Mucosa of descending colon (tissue), 3 donors: Measurements from ENCODE around the gene ST6GALNAC6. TPM values are rescaled to one million over a fixed set of nuclear protein-coding genes. Genes with fewer than 3 reads are reported as not detected.

Experiments used
- ATAC-seq: fragments of 200-7000 bp; cut with Tn5 transposase; one replicate; pipeline ENCODE4 v1.9.1; 2020; ENCODE audit warnings: mild to moderate bottlenecking, moderate library complexity
- DNase-seq, 3 donors: peaks; one replicate each; pipeline ENCODE4 v3.0.0-alpha.2; 2020
- H3K36me3 ChIP-seq: fragments of 200-600 bp; one replicate; pipeline ENCODE4 v1.8.0; 2021; ENCODE audit warnings: low read depth, mild to moderate bottlenecking
- H3K4me1 ChIP-seq: fragments of 200-600 bp; one replicate; pipeline ENCODE4 v1.8.0; 2021; ENCODE audit warnings: low read depth, mild to moderate bottlenecking
- H3K4me3 ChIP-seq: fragments of 200-600 bp; one replicate; pipeline ENCODE4 v1.8.0; 2021; ENCODE audit warnings: mild to moderate bottlenecking
- H3K9me3 ChIP-seq: fragments of 200-600 bp; one replicate; pipeline ENCODE4 v1.8.0; 2021; ENCODE audit warnings: mild to moderate bottlenecking
- CTCF ChIP-seq: fragments of 200-600 bp; IDR thresholded peaks from one replicate; pipeline ENCODE4 v1.8.0; 2022; ENCODE audit warnings: antibody characterized with exemption, mild to moderate bottlenecking
- intact Hi-C, 2 donors: fragments of 100-400 bp; cut with DNase I in 1 of 2; cut with micrococcal nuclease in 1 of 2; formaldehyde crosslinking; loops; one replicate each; pipeline versions ENCODE4 v1.11.0 to v1.11.1; 2022; cut with DNase I, micrococcal nuclease
- total RNA-seq, 3 donors: library from RNA; stranded (reverse); fragmentation: NEBNext Ultra II Directional in 2 of 3; extraction: Animal tissue kit (Norgen Biotek cat#: 25700) in 2 of 3; gene quantifications; one replicate each; pipeline versions ENCODE4 v1.2.1 to v1.2.4, GENCODE V29; 2021 to 2023
- donor health status: DM: no; HTN: no; CAD: no; lungs with moderate emphysema.
- donor health status: DM: no; HTN: no; CAD: no.
- donor health status: DM: no; HTN: yes; CAD: no.

ST6GALNAC6 gene
- total RNA-seq, 3 donors from 2014 or later: 121 to 266 (median 175) TPM

- Histone ChIP-seq H3K9me3 (no peaks in the 10 kb centered on the region), H3K4me3 (no peak overlapping the region), H3K36me3 (no peaks in the 10 kb centered on the region), H3K4me1 (no peaks in the 10 kb centered on the region)
- intact Hi-C loops: no loop called here
- TF ChIP-seq CTCF: no peak
- ATAC-seq (peak; percentile 47), DNase-seq (no peak)
These were observed 41.3 kb downstream of the ST6GALNAC6 start for GRCh38 chr9:127858041-127858512.

- no peaks in the 10 kb centered on the region for H3K36me3 ChIP-seq
- ATAC-seq: no peak
- H3K9me3 ChIP-seq: no peaks in the 10 kb centered on the region
- no peak for DNase-seq
- intact Hi-C loops: no loop called here
- H3K4me1 ChIP-seq: no peaks in the 10 kb centered on the region
- TF ChIP-seq CTCF: no peak
- H3K4me3 ChIP-seq: no peak overlapping the region
These were observed 42.1 kb downstream of the ST6GALNAC6 start for GRCh38 chr9:127857278-127857677.

GRCh38 chr9:127856729-127857116 lies 42.7 kb downstream of the ST6GALNAC6 start:
- Histone ChIP-seq H3K36me3 (no peaks in the 10 kb centered on the region), H3K4me1 (no peaks in the 10 kb centered on the region), H3K4me3 (no peak overlapping the region), H3K9me3 (no peaks in the 10 kb centered on the region)
- intact Hi-C loops: no loop called here
- ATAC-seq (no peak), DNase-seq (no peak)
- no peak for TF ChIP-seq CTCF

GRCh38 chr9:127856094-127856728 lies 43.2 kb downstream of the ST6GALNAC6 start:
- Histone ChIP-seq H3K4me1 (no peaks in the 10 kb centered on the region), H3K9me3 (no peaks in the 10 kb centered on the region), H3K4me3 (no peak overlapping the region), H3K36me3 (no peaks in the 10 kb centered on the region)
- intact Hi-C loops: no loop called here
- no peak for TF ChIP-seq CTCF
- no peak for ATAC-seq
- DNase-seq: no peak

- intact Hi-C loops: no loop called here
- no peak for DNase-seq
- Histone ChIP-seq H3K4me3 (no peak overlapping the region), H3K9me3 (no peaks in the 10 kb centered on the region), H3K4me1 (no peaks in the 10 kb centered on the region), H3K36me3 (no peaks in the 10 kb centered on the region)
- TF ChIP-seq CTCF: no peak
- ATAC-seq: no peak
These were observed 43.9 kb downstream of the ST6GALNAC6 start for GRCh38 chr9:127855522-127855921.

GRCh38 chr9:127854960-127855359 lies 44.4 kb downstream of the ST6GALNAC6 start:
- ATAC-seq: no peak

More at GRCh38 chr9:127854960-127855359, 44.4 kb downstream of the ST6GALNAC6 start:
- DNase-seq: no peak
- Histone ChIP-seq H3K36me3 (no peaks in the 10 kb centered on the region), H3K4me1 (no peaks in the 10 kb centered on the region), H3K9me3 (no peaks in the 10 kb centered on the region), H3K4me3 (no peak overlapping the region)
- intact Hi-C loops: no loop called here
- no peak for TF ChIP-seq CTCF
